DND-41 (cell line): ENCODE data around the gene THSD1.

Experiments used
- EZH2 ChIP-seq: IDR thresholded peaks from 3 replicates; pipeline ENCODE4 v1.6.1; 2012; ENCODE audit warnings: borderline replicate concordance, low read depth, mild to moderate bottlenecking, moderate library complexity, low read length, inconsistent platforms; ENCODE audit not compliant: severe bottlenecking
- TF ChIP-seq, protein P1 (sequence below): IDR thresholded peaks from 2 replicates; pipeline ENCODE4 v1.5.1; 2012; ENCODE audit warnings: borderline replicate concordance, low read length, moderate library complexity, mild to moderate bottlenecking; ENCODE audit not compliant: poor library complexity, severe bottlenecking; ENCODE audit errors: extremely low read depth

- TF ChIP-seq, protein P1, sequence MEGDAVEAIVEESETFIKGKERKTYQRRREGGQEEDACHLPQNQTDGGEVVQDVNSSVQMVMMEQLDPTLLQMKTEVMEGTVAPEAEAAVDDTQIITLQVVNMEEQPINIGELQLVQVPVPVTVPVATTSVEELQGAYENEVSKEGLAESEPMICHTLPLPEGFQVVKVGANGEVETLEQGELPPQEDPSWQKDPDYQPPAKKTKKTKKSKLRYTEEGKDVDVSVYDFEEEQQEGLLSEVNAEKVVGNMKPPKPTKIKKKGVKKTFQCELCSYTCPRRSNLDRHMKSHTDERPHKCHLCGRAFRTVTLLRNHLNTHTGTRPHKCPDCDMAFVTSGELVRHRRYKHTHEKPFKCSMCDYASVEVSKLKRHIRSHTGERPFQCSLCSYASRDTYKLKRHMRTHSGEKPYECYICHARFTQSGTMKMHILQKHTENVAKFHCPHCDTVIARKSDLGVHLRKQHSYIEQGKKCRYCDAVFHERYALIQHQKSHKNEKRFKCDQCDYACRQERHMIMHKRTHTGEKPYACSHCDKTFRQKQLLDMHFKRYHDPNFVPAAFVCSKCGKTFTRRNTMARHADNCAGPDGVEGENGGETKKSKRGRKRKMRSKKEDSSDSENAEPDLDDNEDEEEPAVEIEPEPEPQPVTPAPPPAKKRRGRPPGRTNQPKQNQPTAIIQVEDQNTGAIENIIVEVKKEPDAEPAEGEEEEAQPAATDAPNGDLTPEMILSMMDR, result no peak
- no peak for TF ChIP-seq EZH2
These were observed 46.4 kb downstream of the THSD1 start for GRCh38 chr13:52359534-52359933.
